Measurements from ENCODE around the gene MRPL48. TPM values are rescaled to one million over a fixed set of nuclear protein-coding genes. Genes with fewer than 3 reads are reported as not detected.
A peak's percentile ranks its signal among the peaks of the same experiment; 100 is the strongest.
"Not testable (repeated sequence)": the region's sequence is repeated elsewhere in the genome, so short reads cannot be mapped to it uniquely, and the experiment has no call there.

MRPL48 gene
- total RNA-seq, 2 donors from 2014 or later: 44.4 to 49.8 TPM

GRCh38 chr11:73760679-73761402, 26.8 kb upstream of the MRPL48 start, which contains the start of gene RAB6A:
Gene RAB6A (minus strand): TSS chr11:73761074. CDS start chr11:73760635, 439 bp downstream.
- Histone ChIP-seq H3K4me1 (peaks cover 8% of the 10 kb centered on the region), H3K27ac (peak within 1 kb of the TSS; percentile 95), H3K27me3 (no peaks in the 10 kb centered on the region), H3K36me3 (no peaks in the 10 kb centered on the region), H3K4me3 (peak within 1 kb of the TSS; percentile 74), H3K9me3 (no peaks in the 10 kb centered on the region), H3K9ac (ENCODE audit: low read depth in 2 of 2, low read length in 2 of 2) (peak within 1 kb of the TSS; percentile 91 to 93)
- peak; percentile 100 for DNase-seq
- TF ChIP-seq CTCF (IDR thresholded peaks at IDR 0.05): peak; percentile 14
- intact Hi-C loops (cut with DNase I): no loop called here

- H3K9ac ChIP-seq (ENCODE audit: low read depth in 2 of 2, low read length in 2 of 2): peak overlapping the region in 1 of 2 donors; percentile 40
- H3K27me3 ChIP-seq: no peaks in the 10 kb centered on the region
- H3K36me3 ChIP-seq: no peaks in the 10 kb centered on the region
- H3K9me3 ChIP-seq: no peaks in the 10 kb centered on the region
- peak overlapping the region; percentile 72 for H3K27ac ChIP-seq
- H3K4me1 ChIP-seq: peaks cover 8% of the 10 kb centered on the region
- no peak for TF ChIP-seq CTCF (IDR thresholded peaks at IDR 0.05)
- intact Hi-C loops (cut with DNase I): no loop called here
- no peak for DNase-seq
- peak overlapping the region; percentile 32 for H3K4me3 ChIP-seq
These were observed 26.2 kb upstream of the MRPL48 start for GRCh38 chr11:73761403-73761945.

- no peak overlapping the region for H3K4me3 ChIP-seq
- H3K4me1 ChIP-seq: peaks cover 8% of the 10 kb centered on the region
- no peak for TF ChIP-seq CTCF (IDR thresholded peaks at IDR 0.05)
- DNase-seq: no peak
- no peaks in the 10 kb centered on the region for H3K9me3 ChIP-seq
- no peak overlapping the region for H3K27ac ChIP-seq
- intact Hi-C loops (cut with DNase I): no loop called here
- H3K27me3 ChIP-seq: no peaks in the 10 kb centered on the region
- H3K36me3 ChIP-seq: no peaks in the 10 kb centered on the region
- H3K9ac ChIP-seq (ENCODE audit: low read depth in 2 of 2, low read length in 2 of 2): no peak overlapping the region
These were observed 24.9 kb upstream of the MRPL48 start for GRCh38 chr11:73762732-73763131.

- no peaks in the 10 kb centered on the region for H3K27me3 ChIP-seq
- no peaks in the 10 kb centered on the region for H3K4me1 ChIP-seq
- H3K9ac ChIP-seq (ENCODE audit: low read depth in 2 of 2, low read length in 2 of 2): no peak overlapping the region
- intact Hi-C loops (cut with DNase I): no loop called here
- H3K27ac ChIP-seq: no peak overlapping the region
- TF ChIP-seq CTCF (IDR thresholded peaks at IDR 0.05): no peak
- no peaks in the 10 kb centered on the region for H3K36me3 ChIP-seq
- DNase-seq: no peak
- H3K4me3 ChIP-seq: no peak overlapping the region
- H3K9me3 ChIP-seq: no peaks in the 10 kb centered on the region
These were observed 20.9 kb upstream of the MRPL48 start for GRCh38 chr11:73766763-73767162.

- H3K27me3 ChIP-seq; DNase-seq; H3K27ac ChIP-seq; intact Hi-C loops (cut with DNase I); H3K4me1 ChIP-seq; H3K9me3 ChIP-seq; H3K36me3 ChIP-seq; H3K9ac ChIP-seq (ENCODE audit: low read depth in 2 of 2, low read length in 2 of 2); H3K4me3 ChIP-seq: not testable (repeated sequence)
These were observed 16.9 kb upstream of the MRPL48 start for GRCh38 chr11:73770811-73771210.
